ENCODE results near the gene IQGAP2.
"Not testable (repeated sequence)": the region's sequence is repeated elsewhere in the genome, so short reads cannot be mapped to it uniquely, and the experiment has no call there.

Gene IQGAP2

DNA sequence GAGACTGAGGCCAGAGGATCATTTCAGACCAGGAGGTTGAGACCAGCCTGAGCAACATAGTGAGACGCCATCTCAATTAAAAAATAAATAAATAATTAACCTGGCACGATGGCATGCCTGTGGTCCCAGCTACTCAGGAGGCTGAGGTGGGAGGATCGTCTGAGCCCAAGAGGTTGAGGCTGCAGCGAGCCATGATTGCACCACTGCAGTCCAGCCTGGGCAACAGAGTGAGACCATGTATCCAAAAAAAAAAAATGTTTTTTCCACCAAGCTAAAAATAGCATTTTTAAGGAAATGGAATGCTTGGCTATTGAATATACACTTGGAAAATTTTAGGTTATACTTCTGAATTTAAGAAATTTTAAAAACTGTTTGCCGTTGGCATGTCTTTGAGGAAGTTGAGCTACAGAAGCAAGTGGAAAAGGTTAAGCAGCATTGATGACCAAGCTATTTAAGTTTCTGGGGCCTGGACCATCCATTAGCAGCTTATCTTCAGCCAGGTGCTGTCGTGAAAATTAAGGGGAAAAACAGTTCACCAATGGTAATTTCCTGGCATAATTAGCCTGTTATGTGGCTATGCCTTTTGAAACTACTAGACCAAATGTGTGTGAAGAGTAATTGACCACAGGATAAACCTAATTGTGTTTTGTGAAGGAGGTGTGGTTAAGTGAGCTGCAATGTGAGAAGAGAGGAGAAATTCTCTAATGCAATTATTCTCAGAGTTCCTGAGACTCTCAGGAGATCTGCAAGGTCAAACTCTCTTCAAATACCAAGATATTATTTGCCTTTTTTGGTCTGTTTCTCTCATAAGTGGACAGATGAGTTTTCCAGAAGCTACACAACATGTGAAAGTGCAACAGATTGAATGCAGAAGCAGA is 333.8 kb downstream of the IQGAP2 start:
- Histone ChIP-seq H3K27me3 (peaks cover 7% of the 10 kb centered on the region; the same call in 1 of the 2 replicates), H3K4me1 (no peaks in the 10 kb centered on the region), H3K9me3 (no peaks in the 10 kb centered on the region), H3K36me3 (no peaks in the 10 kb centered on the region), H3K4me3 (ENCODE audit: low read depth, low read length) (no peak overlapping the region)
- no peak for DNase-seq
- TF ChIP-seq, protein P1, sequence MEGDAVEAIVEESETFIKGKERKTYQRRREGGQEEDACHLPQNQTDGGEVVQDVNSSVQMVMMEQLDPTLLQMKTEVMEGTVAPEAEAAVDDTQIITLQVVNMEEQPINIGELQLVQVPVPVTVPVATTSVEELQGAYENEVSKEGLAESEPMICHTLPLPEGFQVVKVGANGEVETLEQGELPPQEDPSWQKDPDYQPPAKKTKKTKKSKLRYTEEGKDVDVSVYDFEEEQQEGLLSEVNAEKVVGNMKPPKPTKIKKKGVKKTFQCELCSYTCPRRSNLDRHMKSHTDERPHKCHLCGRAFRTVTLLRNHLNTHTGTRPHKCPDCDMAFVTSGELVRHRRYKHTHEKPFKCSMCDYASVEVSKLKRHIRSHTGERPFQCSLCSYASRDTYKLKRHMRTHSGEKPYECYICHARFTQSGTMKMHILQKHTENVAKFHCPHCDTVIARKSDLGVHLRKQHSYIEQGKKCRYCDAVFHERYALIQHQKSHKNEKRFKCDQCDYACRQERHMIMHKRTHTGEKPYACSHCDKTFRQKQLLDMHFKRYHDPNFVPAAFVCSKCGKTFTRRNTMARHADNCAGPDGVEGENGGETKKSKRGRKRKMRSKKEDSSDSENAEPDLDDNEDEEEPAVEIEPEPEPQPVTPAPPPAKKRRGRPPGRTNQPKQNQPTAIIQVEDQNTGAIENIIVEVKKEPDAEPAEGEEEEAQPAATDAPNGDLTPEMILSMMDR (IDR thresholded peaks at IDR 0.05; ENCODE audit: low read depth, low read length): no peak

DNA sequence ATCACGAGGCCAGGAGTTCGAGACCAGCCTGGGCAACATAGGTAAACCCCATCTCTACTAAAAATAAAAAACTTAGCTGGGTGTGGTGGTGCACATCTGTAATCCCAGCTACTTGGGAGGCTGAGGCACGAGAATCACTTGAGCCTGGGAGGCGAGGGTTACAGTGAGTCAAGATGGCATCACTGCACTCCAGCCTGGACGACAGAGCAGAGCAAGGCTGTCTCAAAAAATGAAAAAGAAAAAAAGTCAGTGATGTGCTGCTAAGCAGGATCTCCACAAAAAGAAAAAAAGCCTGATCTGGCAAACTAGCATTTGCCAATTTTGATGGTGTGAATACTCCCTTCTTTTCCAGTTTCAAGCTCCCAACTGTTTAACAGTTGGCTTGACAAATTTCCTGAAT is 334.8 kb downstream of the IQGAP2 start:
- no peak overlapping the region for H3K4me3 ChIP-seq (ENCODE audit: low read depth, low read length)
- TF ChIP-seq, protein P1 (IDR thresholded peaks at IDR 0.05; ENCODE audit: low read depth, low read length): no peak
- no peaks in the 10 kb centered on the region for H3K9me3 ChIP-seq
- no peaks in the 10 kb centered on the region for H3K36me3 ChIP-seq
- no peaks in the 10 kb centered on the region for H3K4me1 ChIP-seq
- no peak for DNase-seq
- peaks cover 4% of the 10 kb centered on the region; the same call in 1 of the 2 replicates for H3K27me3 ChIP-seq

DNA sequence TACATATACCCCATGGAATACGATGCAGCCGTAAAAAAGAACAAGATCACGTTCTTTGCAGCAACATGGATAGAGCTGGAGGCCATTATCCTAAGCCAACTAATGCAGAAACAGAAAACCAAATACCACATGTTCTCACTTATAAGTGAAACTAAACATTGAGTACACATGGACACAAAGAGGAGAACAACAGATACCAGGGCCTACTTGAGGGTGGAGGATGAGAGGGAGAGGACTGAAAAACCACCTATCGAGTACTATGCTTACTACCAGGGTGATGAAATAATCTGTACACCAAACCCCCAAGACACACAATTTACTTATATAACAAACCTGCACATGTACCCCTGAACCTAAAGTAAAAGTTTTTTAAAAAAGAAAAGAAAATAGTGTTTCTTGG is 338.4 kb downstream of the IQGAP2 start:
- H3K4me3 ChIP-seq (ENCODE audit: low read depth, low read length); DNase-seq; H3K36me3 ChIP-seq; H3K4me1 ChIP-seq; H3K9me3 ChIP-seq; H3K27me3 ChIP-seq: not testable (repeated sequence)

DNA sequence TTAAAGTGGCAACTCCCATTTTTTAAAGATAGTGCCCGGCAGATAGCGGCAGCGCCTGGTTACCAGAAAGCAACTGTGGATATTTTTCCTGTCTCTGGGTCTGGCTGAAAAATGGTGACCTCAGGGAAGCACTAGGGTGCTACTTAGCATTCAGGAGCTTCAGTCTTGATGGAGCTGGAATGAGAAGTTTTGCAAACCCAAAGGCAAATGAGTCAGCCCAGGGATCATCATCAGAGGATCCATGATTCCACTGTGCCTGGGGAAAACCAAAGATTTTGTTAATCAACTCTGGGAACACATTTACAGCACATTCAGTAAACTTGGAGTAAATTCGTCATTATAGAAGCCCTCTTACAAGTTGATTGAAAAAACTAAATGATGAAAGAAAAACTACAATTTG is 339.5 kb downstream of the IQGAP2 start:
- H3K9me3 ChIP-seq: no peaks in the 10 kb centered on the region
- H3K27me3 ChIP-seq: no peaks in the 10 kb centered on the region; the same call in none of the 2 replicates
- DNase-seq: no peak
- TF ChIP-seq, protein P1 (IDR thresholded peaks at IDR 0.05; ENCODE audit: low read depth, low read length): no peak
- H3K4me1 ChIP-seq: no peaks in the 10 kb centered on the region
- no peak overlapping the region for H3K4me3 ChIP-seq (ENCODE audit: low read depth, low read length)
- H3K36me3 ChIP-seq: no peaks in the 10 kb centered on the region

DNA sequence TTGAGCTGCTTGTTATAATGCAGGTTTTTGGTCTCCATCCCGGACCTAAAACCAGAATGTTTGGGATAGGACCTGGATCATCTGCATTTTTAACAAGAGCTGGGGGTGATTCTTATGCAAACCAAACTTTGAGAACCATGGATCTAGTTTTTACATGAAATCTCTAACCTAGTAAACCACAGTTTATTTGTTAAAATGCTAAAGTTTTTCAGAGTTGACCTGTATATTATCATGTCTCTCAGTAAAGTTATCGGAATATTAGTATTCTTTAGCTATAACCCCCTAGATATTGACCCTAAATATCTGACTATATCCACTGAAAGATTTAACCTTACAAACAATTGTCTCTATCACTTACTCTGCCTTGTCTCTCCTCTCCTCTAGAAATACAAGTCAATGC is 341.5 kb downstream of the IQGAP2 start:
- Histone ChIP-seq H3K36me3 (no peaks in the 10 kb centered on the region), H3K4me1 (no peaks in the 10 kb centered on the region), H3K27me3 (no peaks in the 10 kb centered on the region; the same call in none of the 2 replicates), H3K9me3 (no peaks in the 10 kb centered on the region), H3K4me3 (ENCODE audit: low read depth, low read length) (no peak overlapping the region)
- TF ChIP-seq, protein P1 (IDR thresholded peaks at IDR 0.05; ENCODE audit: low read depth, low read length): no peak
- DNase-seq: no peak

DNA sequence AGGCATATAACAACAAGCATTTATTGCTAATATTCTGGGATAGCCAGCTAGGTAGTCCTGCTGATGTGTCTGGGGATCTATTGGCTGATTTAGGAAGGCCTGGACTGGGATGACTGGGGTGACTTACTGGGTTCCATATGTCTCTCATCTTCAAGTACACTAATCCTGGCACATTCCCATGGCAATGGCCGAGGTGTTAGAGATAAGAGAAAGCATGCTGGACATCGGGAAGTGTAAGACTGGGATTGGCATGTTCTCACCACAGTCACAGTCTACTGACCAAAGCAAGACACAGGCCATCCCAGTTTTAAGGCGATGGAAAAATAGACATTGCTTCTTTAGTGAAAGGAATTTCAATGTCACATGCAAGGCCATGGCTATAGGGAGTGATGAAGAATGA is 342.6 kb downstream of the IQGAP2 start:
- TF ChIP-seq, protein P1 (IDR thresholded peaks at IDR 0.05; ENCODE audit: low read depth, low read length): no peak
- no peak for DNase-seq
- Histone ChIP-seq H3K27me3 (peaks cover 3% of the 10 kb centered on the region), H3K36me3 (no peaks in the 10 kb centered on the region), H3K9me3 (no peaks in the 10 kb centered on the region), H3K4me1 (no peaks in the 10 kb centered on the region), H3K4me3 (ENCODE audit: low read depth, low read length) (no peak overlapping the region)
